UCSD-AML1 (cell line): Measurements from ENCODE around the gene MUC3A.
"Not testable (repeated sequence)": the region's sequence is repeated elsewhere in the genome, so short reads cannot be mapped to it uniquely, and the experiment has no call there.

Source experiments
- DNase-seq: peaks from one replicate; lab custom pipeline; 2025; ENCODE audit not compliant: unreplicated experiment; lab: John Stamatoyannopoulos, UW

Gene MUC3A, protein sequence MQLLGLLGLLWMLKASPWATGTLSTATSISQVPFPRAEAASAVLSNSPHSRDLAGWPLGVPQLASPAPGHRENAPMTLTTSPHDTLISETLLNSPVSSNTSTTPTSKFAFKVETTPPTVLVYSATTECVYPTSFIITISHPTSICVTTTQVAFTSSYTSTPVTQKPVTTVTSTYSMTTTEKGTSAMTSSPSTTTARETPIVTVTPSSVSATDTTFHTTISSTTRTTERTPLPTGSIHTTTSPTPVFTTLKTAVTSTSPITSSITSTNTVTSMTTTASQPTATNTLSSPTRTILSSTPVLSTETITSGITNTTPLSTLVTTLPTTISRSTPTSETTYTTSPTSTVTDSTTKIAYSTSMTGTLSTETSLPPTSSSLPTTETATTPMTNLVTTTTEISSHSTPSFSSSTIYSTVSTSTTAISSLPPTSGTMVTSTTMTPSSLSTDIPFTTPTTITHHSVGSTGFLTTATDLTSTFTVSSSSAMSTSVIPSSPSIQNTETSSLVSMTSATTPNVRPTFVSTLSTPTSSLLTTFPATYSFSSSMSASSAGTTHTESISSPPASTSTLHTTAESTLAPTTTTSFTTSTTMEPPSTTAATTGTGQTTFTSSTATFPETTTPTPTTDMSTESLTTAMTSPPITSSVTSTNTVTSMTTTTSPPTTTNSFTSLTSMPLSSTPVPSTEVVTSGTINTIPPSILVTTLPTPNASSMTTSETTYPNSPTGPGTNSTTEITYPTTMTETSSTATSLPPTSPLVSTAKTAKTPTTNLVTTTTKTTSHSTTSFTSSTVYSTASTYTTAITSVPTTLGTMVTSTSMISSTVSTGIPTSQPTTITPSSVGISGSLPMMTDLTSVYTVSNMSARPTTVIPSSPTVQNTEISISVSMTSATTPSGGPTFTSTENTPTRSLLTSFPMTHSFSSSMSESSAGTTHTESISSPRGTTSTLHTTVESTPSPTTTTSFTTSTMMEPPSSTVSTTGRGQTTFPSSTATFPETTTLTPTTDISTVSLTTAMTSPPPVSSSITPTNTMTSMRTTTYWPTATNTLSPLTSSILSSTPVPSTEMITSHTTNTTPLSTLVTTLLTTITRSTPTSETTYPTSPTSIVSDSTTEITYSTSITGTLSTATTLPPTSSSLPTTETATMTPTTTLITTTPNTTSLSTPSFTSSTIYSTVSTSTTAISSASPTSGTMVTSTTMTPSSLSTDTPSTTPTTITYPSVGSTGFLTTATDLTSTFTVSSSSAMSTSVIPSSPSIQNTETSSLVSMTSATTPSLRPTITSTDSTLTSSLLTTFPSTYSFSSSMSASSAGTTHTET (N-terminal part only)

DNA sequence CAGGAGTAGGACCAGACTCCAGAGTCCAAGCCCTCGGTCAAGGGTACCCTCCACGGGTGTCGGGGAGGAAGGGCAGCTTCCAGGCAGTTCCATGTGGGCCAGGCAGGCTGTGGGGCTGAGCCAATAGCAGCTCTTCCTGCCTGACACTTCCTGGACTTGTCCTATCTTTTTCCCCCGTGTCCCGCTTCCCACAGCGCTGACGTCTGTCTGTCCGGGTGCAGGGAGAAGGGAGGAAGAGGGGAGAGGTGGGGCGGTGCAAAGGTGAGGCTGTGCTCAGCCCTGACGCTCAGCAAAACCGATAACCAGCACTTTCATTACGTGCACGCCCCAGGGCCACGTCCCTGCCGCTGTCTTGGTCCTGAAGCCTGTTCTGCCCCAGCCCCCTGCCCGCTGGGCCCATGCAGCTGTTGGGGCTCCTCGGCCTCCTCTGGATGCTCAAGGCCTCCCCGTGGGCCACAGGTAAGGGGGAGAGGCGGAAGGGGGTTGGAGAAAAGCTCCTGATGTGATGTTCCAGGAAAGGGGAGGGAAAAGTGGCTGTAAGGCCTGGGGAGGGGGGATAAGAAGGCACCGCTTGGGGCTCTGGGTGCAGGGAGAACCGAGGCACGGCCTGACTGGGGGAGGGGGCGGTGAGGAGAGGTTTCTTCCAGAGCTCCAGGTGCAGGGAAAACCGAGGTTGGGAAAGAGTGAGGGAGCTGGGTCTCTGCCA lies at the start of gene MUC3A:
Gene MUC3A (plus strand): TSS at position 308 of the 706 bp plus-strand sequence. CDS start 91 bp downstream, at position 399.
- no peak for DNase-seq

DNA sequence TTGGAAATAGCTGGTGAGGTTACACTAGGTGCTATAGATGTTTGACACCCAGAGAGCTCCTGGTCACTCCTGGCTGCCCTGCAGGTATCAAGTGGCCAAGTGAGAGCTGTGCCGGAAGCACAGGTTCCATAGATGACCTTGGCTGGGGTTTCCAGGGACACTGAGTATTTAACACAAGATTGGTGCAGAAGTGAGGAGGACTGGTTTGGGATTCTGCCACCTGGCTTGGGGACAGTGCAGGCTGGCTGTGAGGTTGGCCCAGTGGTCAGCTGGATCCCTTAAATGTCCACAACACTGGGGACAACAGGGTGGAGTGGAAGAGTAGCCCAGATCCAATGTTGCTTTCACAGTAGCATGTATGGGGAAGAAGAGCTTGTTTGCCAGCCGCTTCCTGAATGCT lies 48.4 kb upstream of the MUC3A start:
- DNase-seq = no peak

DNA sequence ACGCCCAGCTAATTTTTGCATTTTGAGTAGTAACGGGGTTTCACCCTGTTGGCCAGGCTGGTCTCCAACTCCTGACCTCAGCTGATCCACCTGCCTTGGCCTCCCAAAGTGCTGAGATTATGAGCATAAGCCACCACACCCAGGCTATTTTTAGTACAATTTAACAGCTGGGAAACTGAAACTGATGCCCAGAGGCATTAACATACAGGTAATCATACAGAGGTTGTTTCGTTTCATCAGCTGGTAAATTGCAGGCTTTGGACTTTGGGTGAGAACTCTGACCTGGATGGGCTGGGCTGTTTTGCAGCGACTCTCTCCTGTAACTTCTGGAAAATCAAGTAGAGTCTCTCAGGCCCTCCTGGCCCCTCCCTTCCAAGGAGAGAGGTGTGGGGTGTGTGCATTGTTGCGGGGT lies 47.4 kb upstream of the MUC3A start:
- no peak for DNase-seq

DNA sequence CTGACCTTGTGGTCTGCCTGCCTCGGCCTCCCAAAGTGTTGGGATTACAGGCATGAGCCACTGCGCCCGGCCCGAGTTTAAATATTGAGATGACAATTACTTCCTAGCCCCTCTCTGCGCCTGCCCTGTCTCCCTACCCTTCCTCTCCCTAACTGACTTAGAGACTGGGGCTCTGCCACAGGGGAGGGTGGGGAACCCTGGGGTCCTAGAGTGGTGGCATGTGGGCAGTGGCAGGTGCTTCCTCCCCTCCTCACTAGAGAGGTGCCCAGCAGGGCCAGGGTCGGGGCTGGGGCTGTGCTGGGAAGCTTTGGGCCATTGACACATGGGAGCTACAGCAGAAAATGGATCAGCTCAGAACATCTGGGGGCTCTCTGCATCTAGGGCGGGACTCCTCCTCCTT lies 46.7 kb upstream of the MUC3A start:
- no peak for DNase-seq

DNA sequence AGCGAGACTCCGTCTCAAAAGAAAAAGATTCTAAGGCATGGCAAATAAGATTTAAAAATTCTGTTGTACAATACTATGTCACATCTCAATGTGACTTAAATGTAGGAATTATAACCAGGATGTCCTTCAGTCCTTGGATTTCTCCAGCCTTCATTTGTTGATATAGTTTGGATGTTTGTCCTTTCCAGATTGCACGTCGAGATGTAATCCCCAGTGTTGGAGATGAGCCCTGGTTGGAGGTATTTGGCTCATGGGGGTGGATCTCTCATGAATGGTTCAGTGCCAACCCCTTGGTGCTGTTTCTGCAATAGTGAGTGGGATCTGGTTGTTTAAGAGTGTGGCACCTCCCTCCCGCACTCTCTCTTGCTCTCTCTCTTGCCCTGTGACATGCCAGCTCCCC lies 40.8 kb upstream of the MUC3A start:
- DNase-seq = no peak

DNA sequence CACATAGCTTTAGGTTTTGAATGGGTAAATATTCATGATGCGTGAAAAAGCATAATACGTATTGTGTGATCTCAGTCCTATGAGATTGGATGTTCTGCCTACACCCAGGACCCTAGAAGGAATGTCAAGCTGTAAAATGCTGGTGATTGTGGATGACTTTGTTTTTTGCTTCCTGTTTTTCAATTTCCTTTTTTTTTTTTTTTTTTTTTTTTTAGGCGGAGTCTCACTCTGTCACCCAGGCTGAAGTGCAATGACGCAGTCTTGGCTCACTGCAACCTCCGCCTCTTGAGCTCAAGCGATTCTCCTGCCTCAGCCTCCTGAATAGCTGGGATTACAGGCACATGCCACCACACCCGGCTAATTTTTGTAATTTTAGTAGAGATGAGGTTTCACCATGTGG lies 38.9 kb upstream of the MUC3A start:
- not testable (repeated sequence) for DNase-seq

DNA sequence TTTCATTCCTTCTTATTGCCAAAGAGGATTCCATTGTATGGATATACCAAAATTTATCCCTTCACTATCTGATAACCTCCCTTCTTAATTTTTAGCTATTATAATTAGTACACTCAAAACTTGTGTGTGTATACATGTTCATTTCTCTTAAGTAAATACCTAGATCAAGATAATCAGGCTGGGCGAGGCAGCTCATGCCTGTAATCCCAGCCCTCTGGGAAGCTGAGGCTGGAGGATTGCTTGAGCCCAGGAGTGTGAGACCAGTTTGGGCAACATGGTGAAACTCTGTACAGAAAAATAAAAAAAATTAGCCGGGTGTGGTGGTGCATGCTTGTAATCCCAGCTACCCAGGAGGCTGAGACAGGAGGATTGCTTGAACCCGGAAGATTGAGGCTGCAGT lies 37.9 kb upstream of the MUC3A start:
- no peak for DNase-seq

DNA sequence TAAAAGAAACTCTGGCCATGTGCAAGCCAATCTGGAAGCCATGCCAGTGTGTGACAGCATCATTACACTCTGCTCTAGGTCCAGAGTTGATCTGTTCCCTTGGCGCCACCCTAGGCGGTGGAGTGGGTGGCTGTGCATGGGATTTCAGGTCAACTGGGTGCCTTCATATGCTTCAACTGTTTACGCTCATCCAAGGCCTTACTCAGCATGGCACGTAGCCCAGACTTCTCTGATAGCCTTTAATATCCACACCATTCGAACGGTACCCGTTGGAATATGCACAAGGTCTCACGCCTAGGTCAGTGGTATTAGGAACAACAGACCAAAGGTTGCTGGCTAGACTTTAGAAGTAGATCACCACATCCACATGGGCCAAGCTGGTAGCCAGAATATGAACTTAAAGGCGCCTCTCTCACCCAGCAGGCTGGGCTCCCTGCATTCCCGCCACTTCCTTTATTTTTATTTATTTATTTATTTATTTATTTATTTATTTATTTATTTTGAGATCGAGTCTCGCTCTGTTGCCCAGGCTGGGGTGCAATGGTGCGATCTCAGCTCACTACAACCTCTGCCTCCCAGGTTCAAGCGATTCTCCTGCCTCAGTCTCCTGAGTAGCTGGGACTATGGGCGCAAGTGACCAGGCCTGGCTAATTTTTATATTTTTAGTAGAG lies 35.0 kb upstream of the MUC3A start:
- DNase-seq = no peak

DNA sequence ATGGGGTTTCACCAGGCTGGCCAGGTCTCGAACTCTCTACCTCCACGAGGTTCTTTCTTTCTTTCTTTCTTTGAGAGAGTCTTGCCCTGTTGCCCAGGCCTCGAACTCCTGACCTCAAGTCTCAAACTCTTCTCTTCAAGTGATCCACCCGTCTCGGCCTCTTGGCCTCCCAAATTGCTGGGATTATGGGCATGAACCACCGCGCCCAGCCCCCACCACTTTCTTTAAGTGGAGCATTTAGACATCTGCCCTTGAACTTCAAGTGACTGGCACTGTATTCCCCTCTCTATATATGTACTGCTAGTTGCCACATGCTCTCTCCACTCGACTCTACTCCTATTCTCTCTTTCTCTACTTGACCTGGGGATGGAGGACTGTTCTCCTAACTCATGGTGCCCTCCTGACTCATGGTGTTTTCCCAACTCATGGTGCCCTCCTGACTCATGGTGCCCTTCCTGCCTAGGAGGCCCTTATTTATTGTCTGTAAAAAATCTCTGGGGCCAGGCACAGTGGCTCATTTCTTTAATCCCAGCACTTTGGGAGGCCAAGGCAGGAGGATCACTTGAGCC lies 34.4 kb upstream of the MUC3A start:
- no peak for DNase-seq

DNA sequence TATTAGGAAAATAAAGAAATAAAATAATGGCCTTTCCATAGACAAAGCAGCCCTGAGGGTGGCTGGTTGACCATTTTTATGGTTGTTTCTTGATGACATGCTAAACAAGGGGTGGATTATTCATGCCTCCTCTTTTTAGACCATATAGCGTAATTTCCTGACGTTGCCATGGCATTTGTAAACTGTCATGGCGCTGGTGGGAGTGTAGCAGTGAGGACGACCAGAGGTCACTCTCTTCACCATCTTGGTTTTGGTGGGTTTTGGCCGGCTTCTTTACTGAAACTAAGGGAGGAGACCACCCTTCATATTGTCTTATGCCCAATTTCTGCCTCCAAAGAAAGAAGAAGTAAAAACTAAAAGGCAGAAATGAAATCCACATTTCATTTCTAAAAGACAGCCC lies 30.0 kb upstream of the MUC3A start:
- not testable (repeated sequence) for DNase-seq

DNA sequence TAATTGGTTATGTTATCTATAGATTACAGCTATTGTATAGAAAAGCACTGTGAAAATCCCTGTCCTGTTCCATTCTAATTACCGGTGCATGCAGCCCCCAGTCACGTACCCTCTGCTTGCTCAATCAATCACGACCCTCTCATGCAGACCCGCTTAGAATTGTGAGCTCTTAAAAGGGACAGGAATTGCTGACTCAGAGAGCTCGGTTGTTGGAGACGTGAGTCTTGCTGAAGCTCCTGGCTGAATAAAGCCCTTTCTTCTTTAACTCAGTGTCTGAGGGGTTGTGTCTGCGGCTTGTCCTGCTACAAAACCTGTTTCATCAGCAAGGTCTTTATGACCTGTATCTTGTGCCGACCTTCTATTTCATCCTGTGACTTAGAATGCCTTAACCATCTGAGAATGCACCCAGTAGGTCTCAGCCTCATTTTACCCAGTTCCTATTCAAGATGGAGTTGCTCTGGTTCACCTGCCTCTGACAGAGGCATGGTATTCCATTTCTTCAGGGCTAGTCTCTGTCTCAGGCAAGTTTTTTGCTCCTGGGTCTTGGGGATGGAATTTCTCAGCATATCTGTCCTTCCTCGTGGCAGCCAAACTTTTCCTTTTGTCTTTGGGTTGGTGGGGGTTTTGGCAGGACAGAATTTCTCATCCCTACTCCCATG lies 29.4 kb upstream of the MUC3A start:
- DNase-seq = not testable (repeated sequence)

DNA sequence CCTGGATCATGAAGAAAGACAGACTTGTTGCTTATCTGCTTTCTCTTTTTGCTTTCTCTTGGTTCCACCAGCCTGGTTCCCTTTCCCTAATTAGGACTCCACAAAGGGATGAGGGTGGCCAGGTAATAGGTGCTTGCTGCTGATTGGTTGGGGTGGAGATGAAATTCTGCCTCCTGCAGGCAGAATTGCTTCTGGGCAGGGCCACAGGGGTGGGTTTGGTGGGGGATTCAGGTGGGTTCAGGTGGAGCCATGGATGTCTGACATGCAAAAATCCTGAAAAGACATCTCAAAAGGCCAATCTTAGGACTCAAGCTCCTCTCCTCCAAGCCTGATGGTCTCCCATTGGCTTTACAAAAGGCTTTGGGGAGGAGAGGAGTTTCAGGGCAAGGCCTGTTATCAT lies 28.3 kb upstream of the MUC3A start:
- no peak for DNase-seq

DNA sequence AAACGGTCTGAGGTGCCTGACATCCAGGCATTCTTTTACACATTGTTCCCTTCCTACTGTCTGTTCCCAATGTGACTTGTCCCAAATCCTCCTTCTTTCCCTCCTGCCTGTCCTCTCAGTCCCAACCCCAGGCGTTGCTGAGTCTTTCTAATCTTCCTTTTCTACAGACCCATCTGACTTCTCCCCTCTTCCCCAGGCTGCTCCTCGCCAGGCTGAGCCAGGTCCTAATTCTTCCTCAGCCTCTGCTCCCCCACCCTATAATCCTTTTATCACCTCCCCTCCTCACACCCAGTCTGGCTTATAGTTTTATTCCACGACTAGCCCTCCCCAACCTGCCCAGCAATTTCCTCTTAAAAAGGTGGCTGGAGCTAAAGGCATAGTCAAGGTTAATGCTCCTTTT lies 25.7 kb upstream of the MUC3A start:
- not testable (repeated sequence) for DNase-seq

DNA sequence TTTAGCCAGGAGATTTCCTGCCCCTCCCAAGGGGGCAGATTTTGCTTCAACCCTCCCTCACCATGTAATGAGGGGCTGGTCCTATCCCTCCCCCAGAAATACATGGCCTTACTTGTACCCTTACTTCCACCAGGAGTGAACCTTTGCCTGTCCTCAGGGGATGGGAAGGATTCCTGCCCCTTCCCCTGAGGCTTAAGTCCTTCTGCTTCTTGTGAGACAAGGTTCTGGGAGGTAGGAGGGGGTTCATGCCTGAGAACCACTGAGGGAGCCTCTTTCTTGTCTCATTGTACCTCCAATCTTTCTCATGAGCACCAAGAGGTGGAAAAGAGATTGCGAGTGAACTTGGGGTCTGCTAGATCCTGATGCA lies 19.5 kb upstream of the MUC3A start:
- no peak for DNase-seq

DNA sequence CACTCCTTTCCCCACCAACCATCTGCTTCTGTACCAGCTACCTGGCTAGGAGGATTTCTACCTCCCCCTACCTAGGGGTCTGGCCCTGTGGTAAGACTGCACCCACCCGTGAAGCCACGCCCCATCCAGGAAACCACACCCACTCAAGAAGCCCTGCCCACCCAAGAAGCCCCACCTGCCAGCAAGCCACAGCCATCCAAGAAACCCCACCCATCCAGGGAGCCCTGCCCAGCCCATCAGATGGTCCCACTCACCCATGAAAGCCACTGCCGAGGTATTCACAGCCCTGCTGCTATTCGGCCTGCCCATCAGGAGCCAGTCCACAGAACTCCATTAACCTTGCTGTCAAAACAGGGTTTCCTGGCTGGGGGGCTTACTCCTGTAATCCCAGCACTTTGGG lies 15.6 kb upstream of the MUC3A start:
- DNase-seq = no peak

DNA sequence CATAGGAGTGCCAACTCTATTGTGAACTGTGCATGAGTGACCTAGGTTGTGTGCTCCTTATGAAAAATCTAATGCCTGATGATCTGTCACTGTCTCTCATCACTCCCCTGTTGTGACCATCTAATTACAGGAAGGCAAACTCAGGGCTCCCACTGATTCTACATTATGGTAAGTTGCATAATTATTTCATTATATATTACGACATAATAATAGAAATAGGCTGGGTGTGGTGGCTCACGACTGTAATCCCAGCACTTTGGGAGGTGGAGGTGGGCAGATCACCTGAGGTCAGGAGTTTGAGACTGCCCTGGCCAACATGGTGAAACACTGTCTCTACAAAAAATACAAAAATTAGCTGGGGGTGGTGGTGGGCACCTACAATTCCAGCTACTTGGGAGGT lies 14.0 kb upstream of the MUC3A start:
- not testable (repeated sequence) for DNase-seq

DNA sequence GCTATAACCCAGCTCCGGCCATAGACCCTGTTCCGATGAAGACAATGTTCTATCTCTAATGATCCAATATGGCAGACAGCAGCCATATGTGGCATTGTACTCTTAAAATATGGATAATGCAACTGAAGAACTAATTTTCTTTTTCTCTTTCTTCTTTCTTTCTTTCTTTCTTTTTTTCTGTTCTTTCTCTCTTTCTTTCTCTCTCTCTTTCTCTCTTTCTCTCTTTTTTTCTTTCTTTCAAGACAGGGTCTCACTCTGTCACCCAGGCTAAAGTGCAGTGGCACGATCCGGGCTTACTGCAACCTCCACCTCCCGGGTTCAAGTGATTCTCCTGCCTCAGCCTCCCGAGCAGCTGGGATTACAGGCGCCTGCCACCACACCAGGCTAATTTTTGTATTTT lies 13.2 kb upstream of the MUC3A start:
- DNase-seq = not testable (repeated sequence)

DNA sequence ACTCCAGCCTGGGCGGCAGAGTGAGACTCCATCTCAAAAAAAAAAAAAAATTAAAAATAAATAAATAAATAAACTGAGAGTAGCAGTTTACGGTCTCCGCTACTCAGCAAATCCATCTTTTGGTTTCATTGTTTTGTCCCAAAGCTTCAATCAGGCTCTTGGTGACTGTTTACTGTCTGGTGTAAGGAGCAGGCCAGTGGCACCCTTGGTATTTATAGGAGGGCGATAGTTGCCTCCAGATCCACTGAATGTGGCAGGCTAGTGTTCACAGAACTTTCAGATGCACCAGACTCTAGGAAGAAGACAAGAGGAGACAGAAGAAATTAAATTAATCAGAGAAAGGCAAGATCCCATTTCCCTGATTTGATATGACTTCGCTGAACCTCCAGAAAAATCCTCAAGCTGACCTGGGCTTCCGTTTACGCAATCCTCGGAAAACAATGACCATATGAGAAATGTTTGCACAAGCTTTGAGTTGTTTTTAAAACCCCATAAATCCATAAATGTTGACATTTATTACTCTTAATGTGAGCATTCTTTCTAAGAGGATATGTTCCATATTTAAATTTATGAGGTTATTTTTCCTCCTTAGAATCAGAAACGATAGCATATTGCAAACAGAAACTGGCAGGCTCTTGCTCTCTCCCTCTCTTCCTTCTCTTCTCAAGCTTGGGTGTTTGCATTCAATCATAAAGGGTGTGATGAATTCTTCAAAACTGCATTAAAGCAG lies 7.1 kb upstream of the MUC3A start:
- no peak for DNase-seq

DNA sequence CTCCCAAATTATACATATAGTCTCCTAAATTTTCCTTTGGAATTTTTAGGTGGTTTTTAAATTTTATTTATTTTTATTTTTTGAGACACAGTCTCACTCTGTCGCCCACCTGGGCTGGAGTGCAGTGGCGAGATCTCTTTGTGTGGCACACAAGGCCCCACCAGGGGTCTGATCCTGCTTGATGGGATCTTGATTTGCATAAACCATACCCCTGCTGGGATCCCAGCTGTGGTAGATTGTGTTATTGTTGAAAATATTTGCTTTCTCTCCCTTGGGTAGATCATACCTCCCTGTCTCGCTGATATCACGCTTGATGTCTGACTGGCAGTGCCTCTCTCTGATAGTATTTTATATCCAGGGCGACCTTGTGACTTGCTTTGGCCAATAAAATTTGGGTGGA lies 5.6 kb upstream of the MUC3A start:
- DNase-seq = no peak
